Brain microvascular endothelial cell (primary cell): ENCODE data around the gene MYO1C.
"Not testable (repeated sequence)": the region's sequence is repeated elsewhere in the genome, so short reads cannot be mapped to it uniquely, and the experiment has no call there.

Source experiments
- DNase-seq: peaks from one replicate; pipeline ENCODE4 v3.0.0-alpha.2; 2020
- H3K27ac ChIP-seq: fragments of 250-450 bp; sonication (Bioruptor Pico); 2 replicates; pipeline ENCODE4 v1.5.1; 2020; ENCODE audit warnings: mild to moderate bottlenecking, moderate library complexity
- H3K27me3 ChIP-seq: fragments of 250-450 bp; sonication (Bioruptor Pico); replicated peaks from 2 replicates; pipeline ENCODE4 v1.5.1; 2020; ENCODE audit warnings: mild to moderate bottlenecking
- H3K36me3 ChIP-seq: fragments of 250-450 bp; sonication (Bioruptor Pico); replicated peaks from 2 replicates; pipeline ENCODE4 v1.5.1; 2020; ENCODE audit warnings: mild to moderate bottlenecking
- H3K4me3 ChIP-seq: 2 replicates; pipeline ENCODE4 v1.5.1; 2011; ENCODE audit warnings: low read depth, mild to moderate bottlenecking, control low read depth, low read length, moderate library complexity
- in situ Hi-C: cut with HindIII; loops from 2 replicates; pipeline ENCODE4 v1.10.0; 2017; ENCODE audit warnings: low sequenced_read_pairs, low pct_ligation_motif_present
- TF ChIP-seq, protein P1 (sequence below): IDR thresholded peaks from 2 replicates; pipeline ENCODE4 v1.5.1; 2011; ENCODE audit warnings: low read depth, mild to moderate bottlenecking, moderate library complexity, low read length, control low read depth, inconsistent platforms; ENCODE audit errors: missing control alignments

The MYO1C gene

DNA sequence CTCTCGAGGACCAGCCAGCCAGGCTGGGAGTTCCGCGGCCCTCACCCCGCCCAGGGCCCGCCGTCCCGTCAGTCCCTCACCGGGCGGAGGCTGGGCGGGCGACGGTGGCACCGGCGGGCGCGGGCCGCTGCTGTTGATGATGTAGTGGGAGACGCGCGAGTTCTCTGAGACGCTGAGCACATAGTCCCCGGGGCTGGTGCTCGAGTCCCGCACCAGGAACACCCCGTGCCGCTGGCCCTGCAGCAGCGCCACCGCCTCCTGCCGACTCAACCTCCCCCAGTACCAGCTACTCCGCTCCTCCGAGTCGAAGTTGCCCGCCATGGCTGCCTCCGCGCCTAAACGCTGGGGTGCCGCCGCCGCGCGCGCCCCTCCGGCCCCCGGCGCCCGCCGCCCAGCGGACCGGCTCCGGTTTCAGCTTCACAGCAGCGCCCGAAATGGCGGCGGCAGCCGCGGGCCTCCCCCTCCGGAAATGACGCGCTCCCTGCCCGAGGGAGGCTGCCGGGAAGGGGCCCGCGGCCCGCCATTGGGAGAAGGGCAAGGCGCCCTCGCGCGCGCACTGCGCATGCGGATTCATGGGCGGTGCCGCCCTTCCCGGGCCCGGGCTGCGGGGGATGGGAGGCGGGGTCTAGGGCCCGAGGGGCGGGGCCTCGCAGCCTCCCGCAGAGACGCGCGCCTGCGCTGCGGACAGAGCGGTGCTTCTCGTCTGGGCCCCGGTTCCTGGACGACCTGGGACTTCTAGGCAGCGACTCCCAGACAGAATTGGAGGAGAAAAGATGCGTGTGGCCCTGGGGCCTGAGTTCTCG lies 36.5 kb downstream of the MYO1C start, which contains the start of gene CRK:
Gene CRK (minus strand): TSS at position 436 of the 803 bp plus-strand sequence. CDS start 115 bp downstream, at position 321.
- Histone ChIP-seq H3K27me3 (no peaks in the 10 kb centered on the region), H3K4me3 (peak within 1 kb of the TSS; percentile 95), H3K27ac (peak within 1 kb of the TSS; percentile 89), H3K36me3 (peaks cover 3% of the 10 kb centered on the region)
- in situ Hi-C loops, result no loop called here
- TF ChIP-seq, protein P1, sequence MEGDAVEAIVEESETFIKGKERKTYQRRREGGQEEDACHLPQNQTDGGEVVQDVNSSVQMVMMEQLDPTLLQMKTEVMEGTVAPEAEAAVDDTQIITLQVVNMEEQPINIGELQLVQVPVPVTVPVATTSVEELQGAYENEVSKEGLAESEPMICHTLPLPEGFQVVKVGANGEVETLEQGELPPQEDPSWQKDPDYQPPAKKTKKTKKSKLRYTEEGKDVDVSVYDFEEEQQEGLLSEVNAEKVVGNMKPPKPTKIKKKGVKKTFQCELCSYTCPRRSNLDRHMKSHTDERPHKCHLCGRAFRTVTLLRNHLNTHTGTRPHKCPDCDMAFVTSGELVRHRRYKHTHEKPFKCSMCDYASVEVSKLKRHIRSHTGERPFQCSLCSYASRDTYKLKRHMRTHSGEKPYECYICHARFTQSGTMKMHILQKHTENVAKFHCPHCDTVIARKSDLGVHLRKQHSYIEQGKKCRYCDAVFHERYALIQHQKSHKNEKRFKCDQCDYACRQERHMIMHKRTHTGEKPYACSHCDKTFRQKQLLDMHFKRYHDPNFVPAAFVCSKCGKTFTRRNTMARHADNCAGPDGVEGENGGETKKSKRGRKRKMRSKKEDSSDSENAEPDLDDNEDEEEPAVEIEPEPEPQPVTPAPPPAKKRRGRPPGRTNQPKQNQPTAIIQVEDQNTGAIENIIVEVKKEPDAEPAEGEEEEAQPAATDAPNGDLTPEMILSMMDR, result peak; percentile 6
- DNase-seq, result peak; percentile 87

DNA sequence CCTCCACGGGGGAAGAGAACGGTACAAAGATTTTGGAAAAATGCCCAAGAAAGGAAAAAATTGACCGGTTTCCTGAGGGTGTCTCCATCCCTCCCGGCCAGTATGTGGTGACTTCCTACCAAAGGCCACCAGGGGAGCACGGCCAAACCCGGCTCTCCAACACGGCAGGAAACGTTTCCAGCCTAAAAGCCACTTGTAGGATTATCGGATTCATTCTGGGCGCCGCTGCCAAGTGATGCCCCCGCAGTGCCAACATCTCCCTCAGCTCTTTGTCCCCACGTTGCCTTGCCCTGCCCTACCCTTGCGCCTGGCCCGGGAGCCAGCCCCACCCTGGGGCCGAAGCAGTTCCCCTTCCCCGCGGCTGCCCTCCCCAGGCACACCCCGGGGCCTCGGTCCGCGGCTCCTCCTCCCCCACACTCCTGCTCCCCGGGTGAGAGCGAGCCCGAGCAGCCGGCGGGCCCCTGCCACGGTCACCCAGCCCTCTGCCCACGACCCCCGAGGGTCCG lies 37.1 kb downstream of the MYO1C start:
- DNase-seq, result peak; percentile 70
- H3K36me3 ChIP-seq, result peaks cover 3% of the 10 kb centered on the region
- TF ChIP-seq, protein P1, result peak; percentile 83
- in situ Hi-C loops, result no loop called here
- peak overlapping the region; percentile 95 for H3K4me3 ChIP-seq
- peak overlapping the region; percentile 89 for H3K27ac ChIP-seq
- no peaks in the 10 kb centered on the region for H3K27me3 ChIP-seq

DNA sequence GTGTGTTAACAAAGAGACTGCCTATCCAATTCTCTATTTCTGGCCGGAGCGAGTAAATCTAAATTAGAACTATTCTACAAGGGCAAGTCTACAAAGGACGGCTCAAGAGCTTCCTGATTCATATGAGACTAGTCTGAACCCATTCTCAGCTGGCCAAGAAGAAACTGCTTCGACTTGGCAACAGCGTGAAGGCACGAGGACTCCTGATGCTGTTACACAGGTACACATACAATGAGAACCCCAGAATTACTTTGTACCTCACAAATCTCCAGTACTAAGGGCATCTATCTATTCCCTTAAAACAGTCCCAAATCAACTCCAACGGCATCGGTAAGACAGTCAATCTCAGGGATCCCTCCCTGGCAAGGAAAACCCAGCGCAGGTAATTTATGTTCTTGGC lies 37.9 kb downstream of the MYO1C start:
- peak overlapping the region; percentile 95 for H3K4me3 ChIP-seq
- peaks cover 3% of the 10 kb centered on the region for H3K36me3 ChIP-seq
- TF ChIP-seq, protein P1, result no peak
- no peak for DNase-seq
- H3K27me3 ChIP-seq, result no peaks in the 10 kb centered on the region
- no peak overlapping the region for H3K27ac ChIP-seq
- in situ Hi-C loops, result no loop called here

DNA sequence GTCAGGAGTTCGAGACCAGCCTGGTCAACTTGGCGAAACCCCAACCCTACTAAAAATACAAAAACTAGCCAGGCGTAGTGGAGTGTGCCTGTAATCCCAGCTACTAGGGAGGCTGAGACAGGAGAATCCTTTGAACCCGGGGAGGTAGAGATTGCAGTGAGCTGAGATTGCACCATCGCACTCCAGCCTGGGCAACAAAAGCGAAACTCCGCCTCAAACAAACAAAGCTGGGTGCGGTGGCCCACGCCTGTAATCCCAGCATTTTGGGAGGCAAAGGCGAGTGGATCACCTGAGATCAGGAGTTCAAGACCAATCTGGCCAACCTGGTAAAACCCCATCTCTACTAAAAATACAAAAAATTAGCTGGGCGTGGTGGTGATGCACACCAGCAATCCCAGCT lies 38.8 kb downstream of the MYO1C start:
- H3K27me3 ChIP-seq, DNase-seq, H3K27ac ChIP-seq, H3K4me3 ChIP-seq, in situ Hi-C loops, H3K36me3 ChIP-seq: not testable (repeated sequence)

DNA sequence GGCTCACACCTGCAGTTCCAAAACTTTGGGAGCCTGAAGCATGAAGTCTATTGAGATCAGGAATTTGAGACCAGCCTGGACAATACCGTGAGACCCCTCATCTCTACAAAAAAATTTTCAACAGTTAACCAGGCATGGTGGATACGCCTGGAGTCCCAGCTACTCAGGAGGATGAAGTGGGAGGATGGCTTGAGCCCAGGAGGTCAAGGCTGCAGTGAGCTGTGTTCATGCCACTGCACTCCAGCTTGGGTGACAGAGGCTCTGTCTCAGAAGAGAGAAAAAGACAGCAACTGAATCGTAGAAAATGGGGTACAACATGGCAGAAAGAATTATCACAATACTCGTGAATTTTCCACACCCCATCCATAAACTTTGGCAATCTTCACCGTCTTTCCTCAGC lies 39.6 kb downstream of the MYO1C start:
- Histone ChIP-seq H3K4me3 (no peak overlapping the region), H3K27ac (no peak overlapping the region), H3K27me3 (no peaks in the 10 kb centered on the region), H3K36me3 (peaks cover 3% of the 10 kb centered on the region)
- TF ChIP-seq, protein P1, result no peak
- in situ Hi-C loops, result no loop called here
- DNase-seq, result no peak

DNA sequence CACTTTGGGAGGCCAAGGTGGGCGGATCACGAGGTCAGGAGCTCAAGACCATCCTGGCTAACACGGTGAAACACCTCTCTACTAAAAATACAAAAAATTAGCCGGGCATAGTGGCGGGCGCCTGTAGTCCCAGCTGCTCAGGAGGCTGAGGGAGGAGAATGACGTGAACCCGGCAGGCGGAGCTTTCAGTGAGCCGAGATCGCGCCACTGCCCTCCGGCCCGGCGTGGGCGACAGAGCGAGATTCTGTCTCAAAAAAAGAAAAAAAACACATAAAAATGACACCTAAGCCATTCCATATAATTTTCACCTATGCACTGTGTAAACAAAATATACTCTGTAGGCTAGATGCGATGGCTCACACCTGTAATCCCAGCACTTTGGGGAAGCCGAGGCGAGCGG lies 42.2 kb downstream of the MYO1C start:
- H3K27ac ChIP-seq, H3K27me3 ChIP-seq, H3K36me3 ChIP-seq, DNase-seq, H3K4me3 ChIP-seq, in situ Hi-C loops: not testable (repeated sequence)
